ENCODE results near the gene CTNNA2. TPM values are rescaled to one million over a fixed set of nuclear protein-coding genes. Genes with fewer than 3 reads are reported as not detected.

Gene CTNNA2
- total RNA-seq, 1 experiment from 2014 or later = 0.54 TPM

DNA sequence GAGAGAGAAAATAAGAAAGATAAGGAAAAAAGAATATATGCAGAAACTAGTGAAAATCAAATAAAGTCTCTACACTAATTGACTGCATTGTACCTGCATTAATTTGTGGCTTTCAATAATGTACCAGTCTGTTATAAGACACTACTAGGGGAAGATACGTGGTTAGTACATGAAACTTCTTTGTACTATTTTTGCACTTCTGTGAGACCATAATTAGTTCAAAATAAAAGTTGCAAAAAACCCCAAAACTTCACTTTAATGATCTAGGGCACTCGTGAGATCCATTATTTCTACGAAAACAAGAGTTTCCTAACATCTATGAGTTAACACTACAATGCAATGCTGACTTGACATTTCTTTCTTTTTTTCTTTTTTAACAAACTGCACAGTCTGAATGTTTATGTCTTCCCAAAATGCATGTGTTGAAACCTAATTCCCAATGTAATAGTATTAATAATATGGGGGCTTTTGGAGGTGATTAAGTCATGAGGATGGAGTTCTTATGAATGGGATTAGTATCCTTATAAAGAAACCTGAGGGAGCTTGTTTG is 954.5 kb downstream of the CTNNA2 start:
- intact Hi-C loops (cut with micrococcal nuclease; ENCODE audit: unreplicated experiment) = no loop called here
- H3K9me3 ChIP-seq (ENCODE audit: control insufficient read depth, insufficient read depth, low read depth, low read length) = no peaks in the 10 kb centered on the region
- ChIA-PET CTCF (no interaction called here), POLR2A (no interaction called here)
- BruUV-seq (replicated peaks) = no TSS peak
- TF ChIP-seq REST (IDR thresholded peaks at IDR 0.05; ENCODE audit: insufficient read depth in 1 of 2, low read depth in 2 of 2, low read length in 1 of 2) (no peak), SIN3A (IDR thresholded peaks at IDR 0.05; ENCODE audit: borderline replicate concordance, insufficient read depth, low read depth, low read length) (no peak), POLR2AphosphoS5 (IDR thresholded peaks at IDR 0.05; ENCODE audit: low read depth, low read length) (no peak), TCF7L2 (IDR thresholded peaks at IDR 0.05; ENCODE audit: low read depth, low read length) (no peak)
- TF ChIP-seq, protein P1, sequence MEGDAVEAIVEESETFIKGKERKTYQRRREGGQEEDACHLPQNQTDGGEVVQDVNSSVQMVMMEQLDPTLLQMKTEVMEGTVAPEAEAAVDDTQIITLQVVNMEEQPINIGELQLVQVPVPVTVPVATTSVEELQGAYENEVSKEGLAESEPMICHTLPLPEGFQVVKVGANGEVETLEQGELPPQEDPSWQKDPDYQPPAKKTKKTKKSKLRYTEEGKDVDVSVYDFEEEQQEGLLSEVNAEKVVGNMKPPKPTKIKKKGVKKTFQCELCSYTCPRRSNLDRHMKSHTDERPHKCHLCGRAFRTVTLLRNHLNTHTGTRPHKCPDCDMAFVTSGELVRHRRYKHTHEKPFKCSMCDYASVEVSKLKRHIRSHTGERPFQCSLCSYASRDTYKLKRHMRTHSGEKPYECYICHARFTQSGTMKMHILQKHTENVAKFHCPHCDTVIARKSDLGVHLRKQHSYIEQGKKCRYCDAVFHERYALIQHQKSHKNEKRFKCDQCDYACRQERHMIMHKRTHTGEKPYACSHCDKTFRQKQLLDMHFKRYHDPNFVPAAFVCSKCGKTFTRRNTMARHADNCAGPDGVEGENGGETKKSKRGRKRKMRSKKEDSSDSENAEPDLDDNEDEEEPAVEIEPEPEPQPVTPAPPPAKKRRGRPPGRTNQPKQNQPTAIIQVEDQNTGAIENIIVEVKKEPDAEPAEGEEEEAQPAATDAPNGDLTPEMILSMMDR (IDR thresholded peaks at IDR 0.05) = no peak
- no peaks in the 10 kb centered on the region for H3K27me3 ChIP-seq (ENCODE audit: control insufficient read depth, insufficient read depth, low read length)
- H3K4me3 ChIP-seq (ENCODE audit: low read depth in 2 of 2, low read length in 2 of 2) = no peak overlapping the region
- H3K36me3 ChIP-seq (ENCODE audit: control insufficient read depth, insufficient read depth, low read length) = no peaks in the 10 kb centered on the region
- no peak for DNase-seq (ENCODE audit: low read depth, low spot score)
- no peaks in the 10 kb centered on the region for H3K4me1 ChIP-seq (ENCODE audit: control insufficient read depth, insufficient read depth, low read length)
- ATAC-seq = no peak
- H3K27ac ChIP-seq (ENCODE audit: low read length) = no peak overlapping the region
- in situ Hi-C loops (cut with HindIII; ENCODE audit: low pct_unique_long_range_greater_than_20kb, low sequenced_read_pairs) = no loop called here

- Histone ChIP-seq H3K27me3 (ENCODE audit: control insufficient read depth, insufficient read depth, low read length) (no peaks in the 10 kb centered on the region), H3K36me3 (ENCODE audit: control insufficient read depth, insufficient read depth, low read length) (no peaks in the 10 kb centered on the region), H3K4me1 (ENCODE audit: control insufficient read depth, insufficient read depth, low read length) (no peaks in the 10 kb centered on the region), H3K4me3 (ENCODE audit: low read depth in 2 of 2, low read length in 2 of 2) (no peak overlapping the region), H3K9me3 (ENCODE audit: control insufficient read depth, insufficient read depth, low read depth, low read length) (no peaks in the 10 kb centered on the region), H3K27ac (ENCODE audit: low read length) (no peak overlapping the region)
- ATAC-seq (no peak), DNase-seq (ENCODE audit: low read depth, low spot score) (no peak)
- CTCF ChIA-PET = no interaction called here
- in situ Hi-C loops (cut with HindIII; ENCODE audit: low pct_unique_long_range_greater_than_20kb, low sequenced_read_pairs) (no loop called here), intact Hi-C loops (cut with micrococcal nuclease; ENCODE audit: unreplicated experiment) (no loop called here)
- TF ChIP-seq REST (IDR thresholded peaks at IDR 0.05; ENCODE audit: insufficient read depth in 1 of 2, low read depth in 2 of 2, low read length in 1 of 2) (no peak), TCF7L2 (IDR thresholded peaks at IDR 0.05; ENCODE audit: low read depth, low read length) (no peak), SIN3A (IDR thresholded peaks at IDR 0.05; ENCODE audit: borderline replicate concordance, insufficient read depth, low read depth, low read length) (no peak)
- POLR2A ChIA-PET = no interaction called here
- no TSS peak for BruUV-seq (replicated peaks)
Measured at GRCh38 chr2:80469428-80469827, 956.6 kb downstream of the CTNNA2 start.

Data from Panc1 (cell line).